ACC112 (cell line): ENCODE data around the gene KCNB1.

Experiments used
- H2AFZ ChIP-seq: fragments of 200-600 bp; sonication (generic); one replicate; pipeline ENCODE4 v1.6.0; 2017; ENCODE audit warnings: antibody characterized with exemption, low read length; ENCODE audit not compliant: unreplicated experiment
- H3K27ac ChIP-seq: fragments of 200-600 bp; sonication (generic); 2 replicates; pipeline ENCODE4 v1.5.1; 2014; ENCODE audit warnings: low read depth, mild to moderate bottlenecking, antibody characterized with exemption, low read length, moderate library complexity
- H3K27me3 ChIP-seq: fragments of 200-600 bp; sonication (generic); 2 replicates; pipeline ENCODE4 v1.6.1; 2014; ENCODE audit warnings: mild to moderate bottlenecking, antibody characterized with exemption, low read length, moderate library complexity, mixed read lengths; ENCODE audit not compliant: insufficient read depth
- H3K36me3 ChIP-seq: fragments of 200-600 bp; sonication (generic); 2 replicates; pipeline ENCODE4 v1.6.1; 2016; ENCODE audit warnings: mild to moderate bottlenecking, antibody characterized with exemption, low read length, moderate library complexity, mixed read lengths; ENCODE audit not compliant: insufficient read depth
- H3K4me1 ChIP-seq: fragments of 200-600 bp; sonication (generic); one replicate; pipeline ENCODE4 v1.6.1; 2016; ENCODE audit warnings: low read length, mixed read lengths; ENCODE audit not compliant: insufficient read depth, unreplicated experiment, control insufficient read depth
- H3K4me3 ChIP-seq: fragments of 200-600 bp; sonication (generic); 2 replicates; pipeline ENCODE4 v1.5.1; 2014; ENCODE audit warnings: mild to moderate bottlenecking, low read depth, low read length
- H3K79me2 ChIP-seq: fragments of 200-600 bp; sonication (generic); one replicate; pipeline ENCODE4 v1.6.0; 2016; ENCODE audit warnings: low read length; ENCODE audit not compliant: control insufficient read depth, unreplicated experiment, insufficient read depth

The KCNB1 gene

GRCh38 chr20:49356676-49357075 lies 125.8 kb downstream of the KCNB1 start:
- H3K4me3 ChIP-seq, result no peak overlapping the region
- H3K79me2 ChIP-seq, result no peaks in the 10 kb centered on the region
- H2AFZ ChIP-seq, result no peak overlapping the region
- H3K36me3 ChIP-seq, result no peaks in the 10 kb centered on the region
- no peaks in the 10 kb centered on the region for H3K4me1 ChIP-seq
- H3K27me3 ChIP-seq, result no peaks in the 10 kb centered on the region
- H3K27ac ChIP-seq, result no peak overlapping the region

- no peak overlapping the region for H3K4me3 ChIP-seq
Observed at GRCh38 chr20:49354673-49355072, 127.8 kb downstream of the KCNB1 start.

GRCh38 chr20:49353348-49353747 lies 129.1 kb downstream of the KCNB1 start:
- Histone ChIP-seq H3K79me2 (no peaks in the 10 kb centered on the region), H3K27ac (no peak overlapping the region), H3K4me3 (no peak overlapping the region), H3K27me3 (no peaks in the 10 kb centered on the region), H2AFZ (no peak overlapping the region), H3K4me1 (no peaks in the 10 kb centered on the region), H3K36me3 (no peaks in the 10 kb centered on the region)

More at GRCh38 chr20:49354673-49355072, 127.8 kb downstream of the KCNB1 start:
- H3K79me2 ChIP-seq, result no peaks in the 10 kb centered on the region
- H3K27ac ChIP-seq, result no peak overlapping the region
- H3K4me1 ChIP-seq, result no peaks in the 10 kb centered on the region
- no peak overlapping the region for H2AFZ ChIP-seq
- H3K36me3 ChIP-seq, result no peaks in the 10 kb centered on the region
- no peaks in the 10 kb centered on the region for H3K27me3 ChIP-seq

DNA sequence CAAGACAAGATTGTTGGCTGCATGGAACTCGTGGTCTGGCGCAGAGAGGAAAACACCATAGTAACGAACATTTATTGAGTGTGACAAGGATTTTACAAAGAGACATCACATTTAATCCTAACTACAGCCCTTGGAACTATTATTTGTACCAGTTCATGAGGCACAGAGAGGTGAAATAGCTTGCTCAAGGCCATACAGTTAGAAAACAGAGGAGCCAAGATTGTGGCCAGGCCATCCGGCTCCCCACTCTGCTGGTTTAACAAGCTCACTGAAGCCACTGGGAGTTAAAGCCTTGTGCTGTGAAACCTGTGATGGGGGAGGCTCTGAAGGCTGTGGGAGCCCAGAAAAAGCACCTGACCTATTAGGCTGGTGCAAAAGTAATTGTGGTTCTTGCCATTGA lies 129.7 kb downstream of the KCNB1 start:
- Histone ChIP-seq H2AFZ (no peak overlapping the region), H3K4me3 (no peak overlapping the region), H3K27me3 (no peaks in the 10 kb centered on the region), H3K27ac (no peak overlapping the region), H3K79me2 (no peaks in the 10 kb centered on the region), H3K4me1 (no peaks in the 10 kb centered on the region), H3K36me3 (no peaks in the 10 kb centered on the region)

DNA sequence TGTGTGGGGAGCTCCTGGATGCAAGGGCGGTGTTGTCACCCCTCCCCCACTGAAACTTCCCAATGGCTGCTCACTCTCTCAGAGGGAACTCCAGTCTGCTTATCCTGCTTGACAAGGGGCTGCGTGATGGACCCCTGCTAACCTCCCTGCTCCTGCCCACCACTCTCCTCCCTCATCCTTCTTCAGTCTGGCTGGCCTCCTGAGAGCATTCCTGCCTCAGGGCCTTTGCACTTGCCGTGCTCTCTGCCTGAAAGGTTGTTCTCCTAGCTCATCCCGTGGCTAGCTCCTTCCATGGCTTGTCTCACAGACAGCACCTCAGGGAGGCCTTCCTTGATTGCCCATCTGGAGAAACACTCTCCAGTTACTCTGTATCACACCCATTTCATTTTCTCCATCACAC lies 130.7 kb downstream of the KCNB1 start:
- no peaks in the 10 kb centered on the region for H3K36me3 ChIP-seq
- H3K4me3 ChIP-seq, result no peak overlapping the region
- no peaks in the 10 kb centered on the region for H3K79me2 ChIP-seq
- H3K4me1 ChIP-seq, result no peaks in the 10 kb centered on the region
- no peak overlapping the region for H2AFZ ChIP-seq
- H3K27ac ChIP-seq, result no peak overlapping the region
- no peaks in the 10 kb centered on the region for H3K27me3 ChIP-seq

DNA sequence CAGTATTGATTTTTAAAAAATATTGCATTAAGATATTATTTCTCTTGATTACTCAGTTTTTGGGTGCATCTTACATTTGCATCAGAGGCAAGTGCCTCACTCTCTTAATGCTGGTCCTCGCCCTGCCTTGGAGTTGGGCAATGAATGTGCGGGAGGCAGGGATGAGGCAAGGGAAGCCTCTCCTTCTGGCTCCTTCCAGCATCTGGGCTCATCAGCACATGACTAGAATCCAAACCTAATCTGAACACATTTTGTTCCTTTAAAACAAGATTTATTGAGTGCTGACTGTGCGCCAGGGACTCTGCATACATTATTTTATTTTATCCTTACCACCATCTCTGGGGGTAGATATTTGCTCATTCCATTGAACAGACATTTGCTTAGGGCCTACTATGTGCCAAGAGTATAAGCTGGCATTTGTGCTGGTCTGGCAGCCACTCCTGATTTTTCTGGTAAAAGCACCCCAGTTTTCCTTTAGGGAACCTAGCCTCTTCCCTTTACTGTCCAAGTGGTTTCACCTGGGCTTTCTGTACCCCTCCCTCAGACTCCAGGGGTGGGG lies 132.7 kb downstream of the KCNB1 start:
- no peak overlapping the region for H3K27ac ChIP-seq
- no peaks in the 10 kb centered on the region for H3K79me2 ChIP-seq
- H3K36me3 ChIP-seq, result no peaks in the 10 kb centered on the region
- H3K4me1 ChIP-seq, result peaks cover 13% of the 10 kb centered on the region
- H2AFZ ChIP-seq, result no peak overlapping the region
- H3K27me3 ChIP-seq, result no peaks in the 10 kb centered on the region
- no peak overlapping the region for H3K4me3 ChIP-seq

DNA sequence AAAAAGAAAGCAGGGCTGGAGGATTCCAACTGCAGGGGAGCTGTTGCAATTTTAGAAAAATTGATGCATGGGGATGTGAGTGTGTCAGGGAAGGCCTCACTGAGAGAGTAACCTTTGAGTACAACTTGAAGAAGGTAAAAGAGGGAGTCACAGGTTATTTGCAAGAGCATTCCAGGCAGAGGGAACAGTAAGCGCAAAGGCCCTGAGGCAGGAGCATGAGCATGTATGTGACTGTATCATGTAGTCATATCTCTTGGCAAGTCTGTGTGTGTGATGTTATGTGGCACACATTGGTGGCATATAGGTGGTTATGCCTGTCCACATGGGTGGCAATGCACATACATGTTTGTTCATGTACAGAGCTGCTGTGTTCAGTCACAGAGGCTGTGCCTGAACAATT lies 133.4 kb downstream of the KCNB1 start:
- Histone ChIP-seq H3K4me1 (peaks cover 17% of the 10 kb centered on the region), H3K27ac (no peak overlapping the region), H3K36me3 (no peaks in the 10 kb centered on the region), H2AFZ (no peak overlapping the region), H3K4me3 (no peak overlapping the region), H3K27me3 (no peaks in the 10 kb centered on the region), H3K79me2 (no peaks in the 10 kb centered on the region)

GRCh38 chr20:49348563-49348962 lies 133.9 kb downstream of the KCNB1 start:
- no peak overlapping the region for H3K4me3 ChIP-seq
- H3K36me3 ChIP-seq, result no peaks in the 10 kb centered on the region
- no peaks in the 10 kb centered on the region for H3K79me2 ChIP-seq
- H3K4me1 ChIP-seq, result peaks cover 17% of the 10 kb centered on the region
- H3K27ac ChIP-seq, result no peak overlapping the region
- no peak overlapping the region for H2AFZ ChIP-seq
- no peaks in the 10 kb centered on the region for H3K27me3 ChIP-seq

- H3K4me1 ChIP-seq, result peaks cover 17% of the 10 kb centered on the region
- no peaks in the 10 kb centered on the region for H3K79me2 ChIP-seq
- no peak overlapping the region for H3K4me3 ChIP-seq
- no peak overlapping the region for H3K27ac ChIP-seq
- H3K36me3 ChIP-seq, result no peaks in the 10 kb centered on the region
- no peak overlapping the region for H2AFZ ChIP-seq
- H3K27me3 ChIP-seq, result no peaks in the 10 kb centered on the region
Observed at GRCh38 chr20:49347156-49347555, 135.3 kb downstream of the KCNB1 start.

DNA sequence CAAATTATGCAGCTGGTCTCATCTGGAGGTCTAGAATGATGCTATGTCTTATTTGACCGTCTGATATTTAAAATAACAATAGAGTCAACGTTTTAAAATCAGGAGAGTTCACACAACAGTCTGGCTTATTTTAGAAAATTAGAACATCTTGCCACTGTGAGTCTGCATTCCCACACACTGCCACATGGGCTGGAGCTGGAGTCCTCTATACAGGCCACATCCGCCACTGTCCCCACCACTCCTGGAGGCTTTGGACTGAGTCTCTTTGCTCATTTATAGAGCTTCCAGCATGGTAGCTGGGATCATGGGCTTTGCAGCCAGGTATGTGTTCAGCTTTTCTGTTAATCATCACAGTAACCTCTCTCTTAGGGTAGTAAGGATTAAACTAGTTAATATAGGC lies 135.8 kb downstream of the KCNB1 start:
- H3K27ac ChIP-seq, result no peak overlapping the region
- H3K4me1 ChIP-seq, result peaks cover 17% of the 10 kb centered on the region
- H3K27me3 ChIP-seq, result no peaks in the 10 kb centered on the region
- H3K36me3 ChIP-seq, result no peaks in the 10 kb centered on the region
- no peak overlapping the region for H3K4me3 ChIP-seq
- H2AFZ ChIP-seq, result no peak overlapping the region
- H3K79me2 ChIP-seq, result no peaks in the 10 kb centered on the region

DNA sequence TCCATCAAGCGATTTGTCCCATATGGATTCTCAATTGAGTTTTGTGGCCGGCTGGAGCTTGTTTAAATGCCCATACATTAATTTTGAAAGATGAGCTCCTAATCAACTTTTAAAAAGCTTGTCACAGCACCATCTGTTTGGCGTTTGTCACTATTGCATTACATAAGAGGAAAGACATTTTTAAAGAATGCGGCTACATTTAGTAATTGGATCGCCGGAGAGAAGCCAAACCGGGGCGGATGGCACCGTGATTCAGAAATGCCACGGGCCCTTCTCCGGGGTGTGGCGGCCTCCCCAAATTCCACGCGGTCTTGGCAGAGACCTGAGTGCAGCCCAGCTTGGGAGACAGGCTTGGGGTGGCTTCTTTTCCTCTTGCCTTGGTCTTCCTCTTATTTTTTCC lies 136.9 kb downstream of the KCNB1 start:
- peak overlapping the region; percentile 66 for H3K4me3 ChIP-seq
- H3K27ac ChIP-seq, result peak overlapping the region; percentile 87

More for the DNA sequence above, 136.9 kb downstream of the KCNB1 start:
- no peaks in the 10 kb centered on the region for H3K36me3 ChIP-seq
- H3K4me1 ChIP-seq, result peaks cover 18% of the 10 kb centered on the region
- H3K27me3 ChIP-seq, result no peaks in the 10 kb centered on the region
- no peaks in the 10 kb centered on the region for H3K79me2 ChIP-seq
- peak overlapping the region; percentile 69 for H2AFZ ChIP-seq
